Muscle of leg (tissue), 11 donors: ENCODE measurements around the gene SUN3. TPM values are rescaled to one million over a fixed set of nuclear protein-coding genes. Genes with fewer than 3 reads are reported as not detected.
A peak's percentile ranks its signal among the peaks of the same experiment; 100 is the strongest.

Experiments
- DNase-seq: peaks from one replicate; pipeline ENCODE4 v3.0.0; 2013
- H3K27ac ChIP-seq: one replicate; pipeline ENCODE4 v1.5.1; 2013; ENCODE audit warnings: mild to moderate bottlenecking, low read length, control low read depth
- H3K27me3 ChIP-seq: one replicate; pipeline ENCODE4 v1.6.1; 2013; ENCODE audit warnings: low read length; ENCODE audit not compliant: control insufficient read depth, insufficient read depth
- H3K36me3 ChIP-seq: one replicate; pipeline ENCODE4 v1.6.1; 2013; ENCODE audit warnings: low read length; ENCODE audit not compliant: control insufficient read depth, insufficient read depth
- H3K4me1 ChIP-seq: one replicate; pipeline ENCODE4 v1.6.1; 2013; ENCODE audit warnings: low read length; ENCODE audit not compliant: control insufficient read depth, insufficient read depth
- H3K4me3 ChIP-seq: one replicate; pipeline ENCODE4 v1.5.1; 2013; ENCODE audit warnings: low read length, control low read depth
- H3K9me3 ChIP-seq: replicated peaks from 2 replicates; pipeline ENCODE4 v1.6.1; 2013; ENCODE audit warnings: low read depth, low read length; ENCODE audit not compliant: control insufficient read depth
- WGBS: methylation state at CpG from one replicate; pipeline ENCODE4 v1.1.5; 2013; ENCODE audit warnings: missing lambda C conversion rate; ENCODE audit not compliant: insufficient coverage; 5-methylcytosine and 5-hydroxymethylcytosine counted together
- polyA plus RNA-seq, 8 donors: library from polyadenylated mRNA; unstranded; fragments of 120-200 nt; gene quantifications; one replicate each; pipeline versions ENCODE4 v1.2.1 to v1.2.3, GENCODE V29; 2013; ENCODE audit warnings: inconsistent platforms in 1 of 8, low replicate concordance in 1 of 8; ENCODE audit not compliant: insufficient read length in 8 of 8, insufficient read depth in 1 of 8
- total RNA-seq: library from RNA; stranded (reverse); fragments of 120-200 nt; gene quantifications from one replicate; pipeline ENCODE4 v1.2.4, GENCODE V29; 2013

Gene SUN3
- total and polyA plus RNA-seq, 9 donors: not detected

DNA sequence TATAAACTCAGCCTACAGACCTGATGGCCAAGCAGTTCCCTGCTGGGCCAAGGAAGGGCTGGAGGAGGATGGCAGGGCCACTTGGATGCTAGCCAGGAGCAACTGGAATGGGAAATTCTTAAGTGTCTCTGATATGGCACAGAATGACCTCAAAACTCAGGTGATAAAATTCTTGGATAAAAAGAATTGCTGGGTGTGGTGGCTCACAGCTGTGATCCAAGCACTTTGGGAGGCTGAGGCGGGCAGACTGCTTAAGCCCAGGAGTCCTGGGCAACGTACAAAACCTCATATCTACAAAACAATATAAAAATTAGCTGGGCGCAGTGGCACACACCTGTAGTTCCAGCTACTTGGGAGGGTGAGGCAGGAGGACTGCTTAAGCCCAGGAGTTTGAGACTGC lies 66.6 kb downstream of the SUN3 start:
- WGBS: no CpG with 5 or more reads among the region's 3 CpGs
- peaks cover 50% of the 10 kb centered on the region for H3K36me3 ChIP-seq
- no peak overlapping the region for H3K27ac ChIP-seq
- no peaks in the 10 kb centered on the region for H3K4me1 ChIP-seq
- no peak for DNase-seq
- H3K9me3 ChIP-seq: no peaks in the 10 kb centered on the region
- no peak overlapping the region for H3K4me3 ChIP-seq
- H3K27me3 ChIP-seq: no peaks in the 10 kb centered on the region

DNA sequence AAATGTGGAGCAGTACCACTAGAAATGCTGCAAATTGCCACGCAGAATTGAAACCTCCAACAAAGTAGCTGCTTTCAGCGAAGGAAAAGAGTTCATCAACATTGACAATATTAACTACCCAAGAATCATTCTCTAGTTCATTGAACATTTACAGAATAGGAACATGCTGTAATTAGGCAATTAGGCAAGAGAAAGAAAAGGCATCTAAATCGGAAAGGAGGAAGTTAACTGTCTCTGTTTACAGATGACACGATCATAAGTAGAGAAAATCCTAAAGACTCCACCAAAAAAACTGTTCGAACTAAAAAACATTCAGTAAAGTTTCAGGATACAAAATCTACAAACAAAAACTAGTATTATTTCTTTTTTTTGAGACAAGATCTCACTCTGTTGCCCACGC lies 71.8 kb downstream of the SUN3 start:
- H3K9me3 ChIP-seq: no peaks in the 10 kb centered on the region
- no CpG with 5 or more reads among the region's 6 CpGs for WGBS
- H3K4me1 ChIP-seq: no peaks in the 10 kb centered on the region
- H3K4me3 ChIP-seq: no peak overlapping the region
- H3K27me3 ChIP-seq: no peaks in the 10 kb centered on the region
- peaks cover 31% of the 10 kb centered on the region for H3K36me3 ChIP-seq
- DNase-seq: no peak
- H3K27ac ChIP-seq: no peak overlapping the region

DNA sequence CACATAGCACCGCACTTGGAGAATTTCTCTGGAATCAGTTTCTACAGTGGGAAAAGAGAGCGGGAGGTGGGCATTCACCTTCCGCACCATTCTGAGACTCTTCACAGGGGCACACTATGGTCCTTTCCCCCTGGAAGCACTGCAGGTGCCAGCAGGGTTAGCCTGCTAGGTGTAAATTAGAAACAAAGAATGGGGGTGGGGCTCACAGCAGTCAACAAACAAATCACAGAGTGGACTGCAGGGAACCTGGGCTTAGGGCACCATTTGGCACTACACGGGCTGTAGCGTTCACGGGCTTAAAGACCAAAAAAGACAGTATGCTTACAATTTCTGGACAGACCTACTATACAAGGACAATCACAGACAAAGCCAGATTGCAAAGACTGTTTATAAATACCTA lies 72.7 kb downstream of the SUN3 start:
- 100% methylated on average over 1 of the region's 6 CpGs for WGBS
- no peaks in the 10 kb centered on the region for H3K27me3 ChIP-seq
- peaks cover 24% of the 10 kb centered on the region for H3K36me3 ChIP-seq
- no peak overlapping the region for H3K4me3 ChIP-seq
- no peaks in the 10 kb centered on the region for H3K9me3 ChIP-seq
- H3K4me1 ChIP-seq: no peaks in the 10 kb centered on the region
- H3K27ac ChIP-seq: no peak overlapping the region
- no peak for DNase-seq

DNA sequence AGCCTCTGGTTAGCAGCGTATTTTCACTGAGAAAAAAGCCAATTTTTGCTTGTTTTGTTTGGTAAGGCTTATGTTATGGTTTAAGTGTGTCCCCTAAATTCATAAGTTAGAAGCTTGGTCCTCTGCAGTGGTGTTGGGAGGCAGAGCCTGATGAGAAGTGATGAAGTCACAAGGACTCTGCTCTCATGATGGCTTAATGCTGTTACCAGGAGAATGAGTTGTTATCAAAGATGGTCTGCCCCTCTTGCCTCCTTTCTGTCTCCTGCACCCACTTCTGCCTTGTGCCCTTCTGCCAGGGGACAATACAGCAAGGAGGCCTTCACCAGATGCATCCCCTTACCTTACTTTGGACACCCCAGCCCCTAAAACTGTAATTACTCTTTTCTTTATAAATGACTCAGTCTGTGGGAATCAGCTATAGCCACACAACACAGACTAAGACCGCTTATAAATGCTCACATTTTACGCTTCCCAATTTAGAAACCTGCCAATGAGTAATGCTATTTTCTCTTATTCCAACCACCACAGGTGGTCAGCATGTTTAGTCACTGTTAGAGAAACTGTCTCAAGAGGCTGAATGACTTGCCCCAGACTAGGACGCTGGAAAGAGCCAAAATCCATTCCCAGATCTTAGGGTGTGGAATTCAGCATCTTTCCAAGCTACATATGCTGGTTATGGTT lies 74.5 kb downstream of the SUN3 start:
- Histone ChIP-seq H3K4me3 (no peak overlapping the region), H3K27ac (no peak overlapping the region), H3K9me3 (no peaks in the 10 kb centered on the region), H3K36me3 (peaks cover 21% of the 10 kb centered on the region), H3K27me3 (no peaks in the 10 kb centered on the region), H3K4me1 (peaks cover 13% of the 10 kb centered on the region)
- 80% methylated on average over 2 of the region's 4 CpGs for WGBS
- DNase-seq: no peak

DNA sequence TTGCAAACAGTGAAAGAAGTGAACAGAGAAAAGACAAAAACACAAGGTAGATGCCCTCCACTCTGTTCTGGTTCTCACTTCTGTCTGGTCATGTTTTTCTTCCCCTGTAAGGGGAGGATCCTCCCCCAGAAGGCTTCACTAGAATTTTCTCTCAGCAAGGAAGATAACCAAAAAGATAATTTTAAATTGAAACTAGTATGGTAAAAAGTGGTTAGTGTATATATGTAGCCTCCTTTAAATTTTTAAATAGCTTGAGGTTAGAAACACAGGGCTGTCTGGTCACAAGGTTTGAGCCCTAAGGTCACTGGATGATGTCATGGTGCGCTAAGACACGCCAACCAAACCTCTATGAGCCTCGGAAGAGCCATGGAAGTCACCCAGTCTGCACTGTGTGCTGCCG lies 75.1 kb downstream of the SUN3 start:
- WGBS: 84% methylated on average over 4 of the region's 4 CpGs
- peaks cover 21% of the 10 kb centered on the region for H3K36me3 ChIP-seq

DNA sequence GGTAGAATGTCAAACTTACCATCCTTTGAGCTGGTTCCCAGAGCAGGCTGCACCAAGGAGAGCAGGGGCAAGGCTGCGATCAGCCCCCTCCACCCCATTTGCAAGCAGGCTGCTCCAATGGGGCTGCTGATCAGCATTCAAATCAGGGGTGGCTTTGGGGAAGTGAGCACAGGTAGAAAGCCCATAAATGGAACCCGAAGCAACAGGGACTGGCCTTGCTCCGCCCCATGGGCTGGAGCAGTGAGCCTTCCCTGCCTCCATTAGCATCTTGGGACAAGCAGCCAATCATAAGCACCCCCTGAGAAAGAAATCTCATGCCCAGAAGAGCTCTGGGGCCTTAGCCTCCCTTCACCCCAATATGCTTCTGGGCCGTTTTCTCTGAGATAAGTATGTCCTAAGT lies 76.7 kb downstream of the SUN3 start:
- peaks cover 21% of the 10 kb centered on the region for H3K36me3 ChIP-seq
- no peaks in the 10 kb centered on the region for H3K9me3 ChIP-seq
- WGBS: no CpG with 5 or more reads among the region's 4 CpGs
- H3K4me3 ChIP-seq: no peak overlapping the region
- H3K27me3 ChIP-seq: no peaks in the 10 kb centered on the region
- peaks cover 15% of the 10 kb centered on the region for H3K4me1 ChIP-seq
- H3K27ac ChIP-seq: no peak overlapping the region
- DNase-seq: no peak

More for the DNA sequence above, 75.1 kb downstream of the SUN3 start:
- Histone ChIP-seq H3K4me3 (no peak overlapping the region), H3K9me3 (no peaks in the 10 kb centered on the region), H3K4me1 (peaks cover 13% of the 10 kb centered on the region), H3K27ac (no peak overlapping the region), H3K27me3 (no peaks in the 10 kb centered on the region)
- no peak for DNase-seq

DNA sequence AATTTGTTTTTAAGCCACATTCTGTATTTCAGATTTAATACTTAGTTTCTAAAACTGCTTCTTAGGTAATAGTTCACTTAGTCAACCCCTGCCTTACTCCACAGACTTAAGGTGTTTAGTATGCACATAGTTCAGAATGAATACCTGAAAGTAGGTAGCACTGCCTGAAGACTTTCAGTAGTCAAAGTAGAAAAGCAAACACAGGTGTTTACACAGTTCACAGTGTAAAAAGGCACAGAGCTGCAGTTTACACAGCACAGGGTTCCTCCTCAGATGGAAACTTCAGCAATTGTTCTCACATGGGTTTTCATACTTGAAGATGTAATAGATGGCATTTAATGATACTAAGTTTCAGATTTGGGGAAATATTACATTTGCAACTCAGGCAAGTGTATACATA lies 77.5 kb downstream of the SUN3 start:
- Histone ChIP-seq H3K4me1 (peaks cover 15% of the 10 kb centered on the region), H3K36me3 (peaks cover 21% of the 10 kb centered on the region), H3K4me3 (no peak overlapping the region), H3K9me3 (no peaks in the 10 kb centered on the region), H3K27ac (peak overlapping the region; percentile 20), H3K27me3 (no peaks in the 10 kb centered on the region)
- no peak for DNase-seq

DNA sequence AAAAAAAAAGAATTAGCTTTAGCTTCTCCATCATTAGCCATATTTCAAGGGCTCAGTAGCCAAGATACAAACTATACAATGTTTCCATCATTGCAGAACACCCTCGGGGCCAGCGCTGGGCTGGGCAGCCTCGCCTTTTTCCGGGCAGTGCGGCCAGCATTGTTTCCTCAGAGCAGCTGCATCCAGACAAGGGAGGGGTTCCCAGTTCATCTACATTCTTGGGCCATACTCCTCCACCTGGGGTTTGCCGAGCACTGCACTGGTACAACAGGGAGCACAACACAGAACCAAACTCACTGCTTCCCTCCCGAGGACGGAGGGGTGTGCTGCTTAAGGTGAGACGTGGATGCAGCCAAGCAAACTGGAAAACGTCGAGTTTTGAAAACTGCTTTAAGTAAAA lies 78.2 kb downstream of the SUN3 start:
- Histone ChIP-seq H3K27ac (peak overlapping the region; percentile 29), H3K4me1 (peaks cover 15% of the 10 kb centered on the region)
- DNase-seq: peak; percentile 75

DNA sequence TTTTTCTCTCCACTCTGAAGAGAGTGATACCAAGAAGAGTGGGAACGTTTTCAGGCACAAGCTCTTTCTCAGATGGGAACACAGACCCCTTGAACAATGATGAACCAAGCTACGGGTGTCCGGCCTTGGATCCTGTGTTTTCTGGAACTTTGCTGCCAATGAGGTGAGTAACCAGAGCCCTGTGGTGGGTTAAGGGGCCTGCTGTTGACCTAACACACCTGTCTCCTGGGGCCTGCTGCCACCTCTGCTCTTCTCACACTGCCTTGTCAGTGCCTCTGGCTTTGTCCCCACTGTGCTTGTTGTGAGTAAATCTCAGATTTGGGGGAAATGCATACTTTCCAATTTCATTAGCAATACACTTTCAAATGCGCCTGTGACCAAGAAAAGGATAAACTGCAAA lies 79.2 kb downstream of the SUN3 start:
- 100% methylated on average over 1 of the region's 4 CpGs for WGBS
- DNase-seq: no peak
- Histone ChIP-seq H3K9me3 (no peaks in the 10 kb centered on the region), H3K4me1 (peaks cover 15% of the 10 kb centered on the region), H3K4me3 (no peak overlapping the region), H3K36me3 (peaks cover 13% of the 10 kb centered on the region), H3K27me3 (no peaks in the 10 kb centered on the region), H3K27ac (peak overlapping the region; percentile 59)

More for the DNA sequence above, 78.2 kb downstream of the SUN3 start:
- no peaks in the 10 kb centered on the region for H3K9me3 ChIP-seq
- H3K4me3 ChIP-seq: no peak overlapping the region
- H3K36me3 ChIP-seq: peaks cover 16% of the 10 kb centered on the region
- no peaks in the 10 kb centered on the region for H3K27me3 ChIP-seq
- WGBS: 53% methylated on average over 5 of the region's 11 CpGs

DNA sequence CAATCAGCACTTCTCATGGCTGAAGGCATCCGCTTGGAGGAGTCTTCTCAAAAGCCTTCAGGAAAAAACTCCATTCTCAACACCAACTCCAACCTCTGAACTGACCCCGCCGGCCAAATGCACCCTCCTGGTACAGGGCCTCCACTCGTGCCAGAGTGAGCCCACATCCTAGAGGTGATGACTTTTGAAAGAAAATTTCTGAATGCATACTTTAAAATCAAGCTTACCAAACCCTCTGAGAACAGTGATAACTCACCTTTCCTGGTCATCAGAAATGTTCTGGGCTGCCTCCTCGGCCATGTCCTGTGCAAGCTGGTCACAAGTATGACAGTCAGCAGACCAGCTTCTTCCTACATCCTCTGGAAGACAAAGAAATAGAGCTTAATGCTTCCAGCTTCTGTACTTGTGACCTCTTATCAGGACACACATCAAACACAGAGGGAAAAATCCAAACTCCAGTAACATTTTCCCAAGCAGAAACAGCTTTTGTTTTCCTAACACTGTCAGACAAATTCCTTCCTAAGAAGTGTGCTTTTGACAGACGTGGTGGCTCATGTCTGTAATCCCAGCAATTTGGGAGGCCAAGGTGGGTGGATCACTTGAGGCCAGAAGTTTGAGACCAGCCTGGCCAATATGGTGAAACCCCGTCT lies 80.6 kb downstream of the SUN3 start, which contains the start of gene PKD1L1:
Gene PKD1L1, minus strand, starts transcription at position 326 of the 650 bp plus-strand sequence. Its CDS starts 26 bp downstream, at position 300.
- WGBS: 81% methylated on average over 2 of the region's 7 CpGs
- H3K36me3 ChIP-seq: no peaks in the 10 kb centered on the region
- DNase-seq: no peak
- H3K27me3 ChIP-seq: no peaks in the 10 kb centered on the region
- no peak within 1 kb of the TSS for H3K4me3 ChIP-seq
- H3K27ac ChIP-seq: peak within 1 kb of the TSS; percentile 43
- peaks cover 15% of the 10 kb centered on the region for H3K4me1 ChIP-seq
- H3K9me3 ChIP-seq: no peaks in the 10 kb centered on the region
